HepG2 (cell line): ENCODE measurements around the gene PSKH1. TPM values are rescaled to one million over a fixed set of nuclear protein-coding genes. Genes with fewer than 3 reads are reported as not detected.
A peak's percentile ranks its signal among the peaks of the same experiment; 100 is the strongest.

ENCODE experiments used
- CC2D1A ChIP-seq: sonication (generic); formaldehyde crosslinking; IDR thresholded peaks from 2 replicates; pipeline ENCODE4 v1.8.1; 2023; ENCODE audit warnings: mild to moderate bottlenecking, missing genetic modification reagents
- DNMT1 ChIP-seq: sonication (generic); formaldehyde crosslinking; IDR thresholded peaks from 2 replicates; pipeline ENCODE4 v1.5.1; 2020; ENCODE audit warnings: mild to moderate bottlenecking, missing genetic modification reagents
- ELF4 ChIP-seq: sonication (generic); formaldehyde crosslinking; IDR thresholded peaks from 2 replicates; pipeline ENCODE4 v1.5.0; 2020; ENCODE audit warnings: missing genetic modification reagents, mild to moderate bottlenecking, moderate library complexity, borderline replicate concordance
- JDP2 ChIP-seq: sonication (generic); formaldehyde crosslinking; IDR thresholded peaks from 2 replicates; pipeline ENCODE4 v1.8.1; 2022; ENCODE audit warnings: missing genetic modification reagents, borderline replicate concordance
- KDM5B ChIP-seq: sonication (generic); formaldehyde crosslinking; IDR thresholded peaks from 2 replicates; pipeline ENCODE4 v1.4.0; 2020; ENCODE audit warnings: missing genetic modification reagents, mild to moderate bottlenecking, borderline replicate concordance
- PBX2 ChIP-seq: IDR thresholded peaks from 2 replicates; pipeline ENCODE4 v1.6.1; 2016; ENCODE audit warnings: control low read depth
- PRMT3 ChIP-seq: sonication (generic); formaldehyde crosslinking; IDR thresholded peaks from 2 replicates; pipeline ENCODE4 v1.8.1; 2022; ENCODE audit warnings: low read depth, mild to moderate bottlenecking, moderate library complexity, missing genetic modification reagents, borderline replicate concordance
- RAD21 ChIP-seq: fragments of 450-650 bp; formaldehyde crosslinking; IDR thresholded peaks from 2 replicates; pipeline ENCODE4 v1.5.0; 2020; ENCODE audit warnings: mild to moderate bottlenecking
- SRSF4 ChIP-seq: fragments of 200-400 bp; formaldehyde crosslinking; IDR thresholded peaks from one replicate; pipeline ENCODE4 v1.6.1; 2018; ENCODE audit warnings: mild to moderate bottlenecking, low read depth, low read length, moderate library complexity; ENCODE audit not compliant: poor library complexity, severe bottlenecking
- ZBTB21 ChIP-seq: sonication (generic); formaldehyde crosslinking; IDR thresholded peaks from 2 replicates; pipeline ENCODE4 v1.4.0; 2020; ENCODE audit warnings: missing genetic modification reagents
- ZBTB38 ChIP-seq: sonication (generic); formaldehyde crosslinking; IDR thresholded peaks from 2 replicates; pipeline ENCODE4 v1.5.1; 2020; ENCODE audit warnings: mild to moderate bottlenecking, missing genetic modification reagents
- ZNF235 ChIP-seq: sonication (generic); formaldehyde crosslinking; IDR thresholded peaks from 2 replicates; pipeline ENCODE4 v1.8.1; 2023; ENCODE audit warnings: mild to moderate bottlenecking, missing genetic modification reagents, borderline replicate concordance
- ZNF24 ChIP-seq: fragments of 450-650 bp; IDR thresholded peaks from 2 replicates; pipeline ENCODE4 v1.6.1; 2017; ENCODE audit warnings: antibody characterized with exemption, mild to moderate bottlenecking
- ZNF331 ChIP-seq: sonication (generic); formaldehyde crosslinking; IDR thresholded peaks from 2 replicates; pipeline ENCODE4 v1.4.0; 2020; ENCODE audit warnings: missing genetic modification reagents
- ZNF367 ChIP-seq: sonication (generic); formaldehyde crosslinking; IDR thresholded peaks from 2 replicates; pipeline ENCODE4 v1.4.0; 2020; ENCODE audit warnings: missing genetic modification reagents, borderline replicate concordance
- ZNF496 ChIP-seq: sonication (generic); formaldehyde crosslinking; IDR thresholded peaks from 2 replicates; pipeline ENCODE4 v1.8.1; 2023; ENCODE audit warnings: mild to moderate bottlenecking, moderate library complexity, missing genetic modification reagents; ENCODE audit not compliant: insufficient replicate concordance
- ZNF552 ChIP-seq: sonication (generic); formaldehyde crosslinking; IDR thresholded peaks from 2 replicates; pipeline ENCODE4 v1.9.0; 2022; ENCODE audit warnings: missing genetic modification reagents, mild to moderate bottlenecking, borderline replicate concordance
- ZNF609 ChIP-seq: sonication (generic); formaldehyde crosslinking; IDR thresholded peaks from 2 replicates; pipeline ENCODE4 v1.4.0; 2020; ENCODE audit warnings: mild to moderate bottlenecking, missing genetic modification reagents, borderline replicate concordance
- ZNF737 ChIP-seq: sonication (generic); formaldehyde crosslinking; IDR thresholded peaks from 2 replicates; pipeline ENCODE4 v1.5.0; 2020; ENCODE audit warnings: missing genetic modification reagents, mild to moderate bottlenecking, borderline replicate concordance
- polyA plus RNA-seq, 8 experiments: library from polyadenylated mRNA; depleted of rRNA in 3 of 8; stranded (reverse) in 7 of 8; unstranded in 1 of 8; fragments of >200 nt; fragmentation: Illumina TruSeq in 4 of 8; extraction: Trizol in 4 of 8; gene quantifications; 2 replicates each; pipeline versions ENCODE4 v1.2.1 to v1.2.3, GENCODE V29; 2011 to 2016; ENCODE audit warnings: low read depth in 4 of 8, missing spikeins in 1 of 8, mixed read lengths in 1 of 8; ENCODE audit not compliant: insufficient read depth in 1 of 8
- total RNA-seq, 5 experiments: library from RNA; depleted of rRNA; stranded (reverse); fragments of >200 nt; fragmentation: Illumina TruSeq; extraction: Trizol; gene quantifications; 2 replicates each; pipeline ENCODE4 v1.2.3, GENCODE V29; 2016; ENCODE audit warnings: low read depth in 1 of 5
- TF ChIP-seq, protein P1 (sequence below): sonication (generic); formaldehyde crosslinking; IDR thresholded peaks from 2 replicates; pipeline ENCODE4 v1.5.1; 2020; ENCODE audit warnings: missing genetic modification reagents, mild to moderate bottlenecking, borderline replicate concordance
- TF ChIP-seq, protein P2 (sequence below): sonication (generic); formaldehyde crosslinking; IDR thresholded peaks from 2 replicates; pipeline ENCODE4 v1.8.1; 2023; ENCODE audit warnings: mild to moderate bottlenecking, moderate library complexity, missing genetic modification reagents
- TF ChIP-seq, protein P3 (sequence below): IDR thresholded peaks from 2 replicates; pipeline ENCODE4 v1.6.1; 2016; ENCODE audit warnings: mild to moderate bottlenecking, missing biosample characterization, missing genetic modification reagents

PSKH1 gene
- total and polyA plus RNA-seq, 2 of the 13 experiments (the other 11 are each of a cell fraction or from before 2014, with no cell fraction given), result 8.4 to 19.1 TPM

- no peak for TF ChIP-seq ZNF609
- TF ChIP-seq ZNF235, result no peak
- TF ChIP-seq ZBTB21, result no peak
- no peak for TF ChIP-seq ZNF367 (CRISPR knock-in tag)
- TF ChIP-seq ZBTB38, result peak; percentile 24; the same call in 1 of the 2 replicates
- peak; percentile 44; the same call in 1 of the 2 replicates for TF ChIP-seq KDM5B (CRISPR knock-in tag)
- no peak for TF ChIP-seq SRSF4
- no peak for TF ChIP-seq PRMT3 (CRISPR knock-in tag)
- TF ChIP-seq PBX2 (CRISPR knock-in tag), result no peak
- no peak for TF ChIP-seq ELF4 (CRISPR knock-in tag)
- TF ChIP-seq ZNF552 (CRISPR knock-in tag), result no peak
- peak; percentile 96 for TF ChIP-seq RAD21 (CRISPR knock-in tag)
- no peak for TF ChIP-seq ZNF331 (CRISPR knock-in tag)
- TF ChIP-seq, protein P1, sequence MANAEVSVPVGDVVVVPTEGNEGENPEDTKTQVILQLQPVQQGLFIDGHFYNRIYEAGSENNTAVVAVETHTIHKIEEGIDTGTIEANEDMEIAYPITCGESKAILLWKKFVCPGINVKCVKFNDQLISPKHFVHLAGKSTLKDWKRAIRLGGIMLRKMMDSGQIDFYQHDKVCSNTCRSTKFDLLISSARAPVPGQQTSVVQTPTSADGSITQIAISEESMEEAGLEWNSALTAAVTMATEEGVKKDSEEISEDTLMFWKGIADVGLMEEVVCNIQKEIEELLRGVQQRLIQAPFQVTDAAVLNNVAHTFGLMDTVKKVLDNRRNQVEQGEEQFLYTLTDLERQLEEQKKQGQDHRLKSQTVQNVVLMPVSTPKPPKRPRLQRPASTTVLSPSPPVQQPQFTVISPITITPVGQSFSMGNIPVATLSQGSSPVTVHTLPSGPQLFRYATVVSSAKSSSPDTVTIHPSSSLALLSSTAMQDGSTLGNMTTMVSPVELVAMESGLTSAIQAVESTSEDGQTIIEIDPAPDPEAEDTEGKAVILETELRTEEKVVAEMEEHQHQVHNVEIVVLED (CRISPR knock-in tag), result no peak
- 0 out of 2 replicates have a peak, but pooled peaks have one; percentile 38 for TF ChIP-seq DNMT1 (CRISPR knock-in tag)
- no peak for TF ChIP-seq ZNF737 (CRISPR knock-in tag)
- no peak for TF ChIP-seq ZNF496 (CRISPR knock-in tag)
- TF ChIP-seq ZNF24, result no peak
- TF ChIP-seq, protein P2, sequence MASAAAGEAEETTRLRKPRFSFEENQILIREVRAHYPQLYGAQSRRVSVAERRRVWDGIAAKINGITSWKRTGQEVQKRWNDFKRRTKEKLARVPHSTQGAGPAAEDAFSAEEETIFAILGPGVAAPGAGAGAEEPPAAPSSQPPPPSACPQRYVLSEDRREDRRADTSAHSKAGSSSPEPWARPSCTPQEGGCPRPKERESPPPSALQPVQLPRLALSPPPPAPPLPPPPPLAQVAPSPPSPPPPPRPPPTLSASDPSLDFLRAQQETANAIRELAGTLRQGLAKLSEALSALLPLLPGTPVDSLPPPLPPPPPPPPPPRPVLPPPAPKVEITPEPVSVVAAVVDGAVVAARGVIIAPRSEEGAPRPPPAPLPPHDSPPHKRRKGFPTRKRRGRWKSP (CRISPR knock-in tag), result no peak
- no peak for TF ChIP-seq JDP2
- TF ChIP-seq, protein P3, sequence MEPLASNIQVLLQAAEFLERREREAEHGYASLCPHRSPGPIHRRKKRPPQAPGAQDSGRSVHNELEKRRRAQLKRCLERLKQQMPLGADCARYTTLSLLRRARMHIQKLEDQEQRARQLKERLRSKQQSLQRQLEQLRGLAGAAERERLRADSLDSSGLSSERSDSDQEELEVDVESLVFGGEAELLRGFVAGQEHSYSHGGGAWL (CRISPR knock-in tag), result no peak; the same call in 1 of the 2 replicates
- TF ChIP-seq CC2D1A (CRISPR knock-in tag), result no peak
Observed at GRCh38 chr16:67883872-67884261, 9.2 kb upstream of the PSKH1 start (continued).
